ENCODE results near the gene HID1.
"Not testable (repeated sequence)": the region's sequence is repeated elsewhere in the genome, so short reads cannot be mapped to it uniquely, and the experiment has no call there.

Gene HID1

GRCh38 chr17:74972107-74972972 is at the start of gene HID1:
Gene HID1 (minus strand): TSS chr17:74972759. CDS start chr17:74972656, 103 bp downstream.
- FAIRE-seq (no peak), DNase-seq (ENCODE audit: extremely low spot score, insufficient read length, low read depth) (peak; percentile 62)

- no peak for FAIRE-seq
Observed at GRCh38 chr17:75020331-75021110, 48.0 kb upstream of the HID1 start.

GRCh38 chr17:75019710-75020109 is 47.2 kb upstream of the HID1 start:
- FAIRE-seq (no peak), DNase-seq (ENCODE audit: extremely low spot score, insufficient read length, low read depth) (no peak)

More at GRCh38 chr17:75020331-75021110, 48.0 kb upstream of the HID1 start:
- no peak for DNase-seq (ENCODE audit: extremely low spot score, insufficient read length, low read depth)

- DNase-seq (ENCODE audit: extremely low spot score, insufficient read length, low read depth) (no peak), FAIRE-seq (no peak)
Observed at GRCh38 chr17:75019146-75019545, 46.6 kb upstream of the HID1 start.

- DNase-seq (ENCODE audit: extremely low spot score, insufficient read length, low read depth) (no peak), FAIRE-seq (no peak)
Observed at GRCh38 chr17:75013092-75013559, 40.6 kb upstream of the HID1 start.

- FAIRE-seq = peak; percentile 73
- DNase-seq (ENCODE audit: extremely low spot score, insufficient read length, low read depth) = peak; percentile 91
Observed at GRCh38 chr17:75012346-75013091, 40.0 kb upstream of the HID1 start, which contains the start of gene MRPL58. Gene MRPL58 (plus strand): TSS chr17:75012670. CDS start chr17:75012687, 17 bp downstream.

- no peak for FAIRE-seq
- no peak for DNase-seq (ENCODE audit: extremely low spot score, insufficient read length, low read depth)
Observed at GRCh38 chr17:75012096-75012345, 39.5 kb upstream of the HID1 start.

- no peak for FAIRE-seq
- no peak for DNase-seq (ENCODE audit: extremely low spot score, insufficient read length, low read depth)
Observed at GRCh38 chr17:75011401-75012095, 39.0 kb upstream of the HID1 start.

- FAIRE-seq = no peak
- DNase-seq (ENCODE audit: extremely low spot score, insufficient read length, low read depth) = no peak
Observed at GRCh38 chr17:75010683-75011400, 38.3 kb upstream of the HID1 start.

GRCh38 chr17:75009139-75009724 is 36.7 kb upstream of the HID1 start:
- DNase-seq (ENCODE audit: extremely low spot score, insufficient read length, low read depth) = no peak
- no peak for FAIRE-seq

GRCh38 chr17:75008373-75008772 is 35.8 kb upstream of the HID1 start:
- no peak for DNase-seq (ENCODE audit: extremely low spot score, insufficient read length, low read depth)
- no peak for FAIRE-seq

GRCh38 chr17:75006653-75007052 is 34.1 kb upstream of the HID1 start:
- DNase-seq (ENCODE audit: extremely low spot score, insufficient read length, low read depth) = no peak
- FAIRE-seq = no peak

GRCh38 chr17:75006084-75006483 is 33.5 kb upstream of the HID1 start:
- FAIRE-seq; DNase-seq (ENCODE audit: extremely low spot score, insufficient read length, low read depth): not testable (repeated sequence)

- FAIRE-seq = no peak
- no peak for DNase-seq (ENCODE audit: extremely low spot score, insufficient read length, low read depth)
Observed at GRCh38 chr17:75005291-75005690, 32.7 kb upstream of the HID1 start.

- DNase-seq (ENCODE audit: extremely low spot score, insufficient read length, low read depth) = no peak
- no peak for FAIRE-seq
Observed at GRCh38 chr17:75004371-75004770, 31.8 kb upstream of the HID1 start.

GRCh38 chr17:75003957-75004355 is 31.4 kb upstream of the HID1 start:
- no peak for FAIRE-seq
- DNase-seq (ENCODE audit: extremely low spot score, insufficient read length, low read depth) = no peak

- no peak for DNase-seq (ENCODE audit: extremely low spot score, insufficient read length, low read depth)
- FAIRE-seq = no peak
Observed at GRCh38 chr17:75003070-75003956, 30.8 kb upstream of the HID1 start.

Data from GM18507 (cell line).